Upper lobe of left lung (tissue), 4 donors: ENCODE data around the gene KCNC1.

Experiments used
- POLR2A ChIP-seq, 4 donors: fragments of 450-650 bp; IDR thresholded peaks; one replicate each; pipeline ENCODE4 v1.5.1; 2016 to 2017; ENCODE audit warnings: antibody characterized with exemption in 4 of 4, mild to moderate bottlenecking in 2 of 4
- POLR2AphosphoS5 ChIP-seq, 2 donors: sonication (generic); formaldehyde crosslinking; IDR thresholded peaks; one replicate each; pipeline ENCODE4 v1.5.1; 2017; ENCODE audit warnings: antibody characterized with exemption in 2 of 2
- TF ChIP-seq, protein P1 (sequence below), 6 experiments: fragments of 450-650 bp in 4 of 6; fragments of 200-600 bp in 2 of 6; sonication (generic) in 2 of 6; IDR thresholded peaks; one replicate each; pipeline ENCODE4 v1.5.1; 2016 to 2019; ENCODE audit warnings: antibody characterized with exemption in 6 of 6

DNA sequence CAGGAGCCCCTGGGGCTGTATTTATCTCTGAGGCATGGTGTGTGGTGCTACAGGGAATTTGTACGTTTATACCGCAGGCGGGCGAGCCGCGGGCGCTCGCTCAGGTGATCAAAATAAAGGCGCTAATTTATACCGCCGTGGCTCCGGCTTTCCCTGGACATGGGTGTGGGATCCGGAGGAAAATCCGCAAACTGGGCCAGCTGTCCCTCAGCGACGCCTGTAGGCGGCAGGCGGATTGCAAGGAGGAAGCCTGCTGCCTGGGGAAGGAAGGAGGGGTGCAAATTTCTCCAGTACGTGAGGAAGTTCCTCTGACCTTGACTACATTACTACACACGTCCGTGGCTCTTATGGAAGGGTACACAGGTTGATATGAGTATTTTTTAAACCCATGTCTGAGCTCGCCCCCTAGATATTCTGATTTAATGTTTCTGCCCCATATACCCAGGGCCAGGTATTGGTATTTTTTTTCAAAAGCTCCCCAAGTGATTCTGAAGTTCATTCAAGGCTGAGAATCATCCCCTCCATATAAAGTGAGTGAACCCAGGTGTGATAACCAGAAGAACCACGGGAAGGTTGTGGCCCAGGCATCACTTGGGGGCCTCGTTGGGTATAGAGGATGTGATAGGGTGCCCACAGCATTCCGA, 12.5 kb upstream of the KCNC1 start:
- TF ChIP-seq, protein P1, sequence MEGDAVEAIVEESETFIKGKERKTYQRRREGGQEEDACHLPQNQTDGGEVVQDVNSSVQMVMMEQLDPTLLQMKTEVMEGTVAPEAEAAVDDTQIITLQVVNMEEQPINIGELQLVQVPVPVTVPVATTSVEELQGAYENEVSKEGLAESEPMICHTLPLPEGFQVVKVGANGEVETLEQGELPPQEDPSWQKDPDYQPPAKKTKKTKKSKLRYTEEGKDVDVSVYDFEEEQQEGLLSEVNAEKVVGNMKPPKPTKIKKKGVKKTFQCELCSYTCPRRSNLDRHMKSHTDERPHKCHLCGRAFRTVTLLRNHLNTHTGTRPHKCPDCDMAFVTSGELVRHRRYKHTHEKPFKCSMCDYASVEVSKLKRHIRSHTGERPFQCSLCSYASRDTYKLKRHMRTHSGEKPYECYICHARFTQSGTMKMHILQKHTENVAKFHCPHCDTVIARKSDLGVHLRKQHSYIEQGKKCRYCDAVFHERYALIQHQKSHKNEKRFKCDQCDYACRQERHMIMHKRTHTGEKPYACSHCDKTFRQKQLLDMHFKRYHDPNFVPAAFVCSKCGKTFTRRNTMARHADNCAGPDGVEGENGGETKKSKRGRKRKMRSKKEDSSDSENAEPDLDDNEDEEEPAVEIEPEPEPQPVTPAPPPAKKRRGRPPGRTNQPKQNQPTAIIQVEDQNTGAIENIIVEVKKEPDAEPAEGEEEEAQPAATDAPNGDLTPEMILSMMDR (IDR thresholded peaks at IDR 0.05): no peak
- TF ChIP-seq POLR2A (IDR thresholded peaks at IDR 0.05): no peak
- no peak for TF ChIP-seq POLR2AphosphoS5 (IDR thresholded peaks at IDR 0.05)
